Measurements from ENCODE around the gene SHB.

DNA sequence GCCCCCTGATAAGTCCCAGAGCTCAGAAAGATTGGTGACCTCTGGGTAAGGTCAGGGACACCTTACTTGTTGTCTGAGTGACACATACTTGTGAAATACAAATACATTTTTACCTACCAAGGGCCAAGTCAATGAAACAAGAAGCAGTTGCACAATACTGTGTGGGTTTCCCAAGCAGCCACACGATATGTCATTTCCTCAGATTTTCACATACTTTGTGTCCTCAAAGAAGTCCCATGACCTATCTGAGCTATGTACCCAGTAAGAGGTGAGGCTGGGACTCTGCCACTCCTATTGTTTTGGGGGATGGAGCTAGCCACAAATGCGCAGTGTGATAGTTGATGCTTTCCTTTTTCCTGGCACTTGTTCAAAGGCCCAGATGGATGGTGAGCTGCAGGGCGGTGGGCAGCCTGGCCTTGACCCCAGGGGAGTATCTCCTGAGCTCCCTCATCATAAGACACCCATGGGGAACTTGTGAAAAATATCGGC is 160.3 kb downstream of the SHB start:
- no peak for TF ChIP-seq POLR2A (IDR thresholded peaks at IDR 0.05)
- TF ChIP-seq, protein P1, sequence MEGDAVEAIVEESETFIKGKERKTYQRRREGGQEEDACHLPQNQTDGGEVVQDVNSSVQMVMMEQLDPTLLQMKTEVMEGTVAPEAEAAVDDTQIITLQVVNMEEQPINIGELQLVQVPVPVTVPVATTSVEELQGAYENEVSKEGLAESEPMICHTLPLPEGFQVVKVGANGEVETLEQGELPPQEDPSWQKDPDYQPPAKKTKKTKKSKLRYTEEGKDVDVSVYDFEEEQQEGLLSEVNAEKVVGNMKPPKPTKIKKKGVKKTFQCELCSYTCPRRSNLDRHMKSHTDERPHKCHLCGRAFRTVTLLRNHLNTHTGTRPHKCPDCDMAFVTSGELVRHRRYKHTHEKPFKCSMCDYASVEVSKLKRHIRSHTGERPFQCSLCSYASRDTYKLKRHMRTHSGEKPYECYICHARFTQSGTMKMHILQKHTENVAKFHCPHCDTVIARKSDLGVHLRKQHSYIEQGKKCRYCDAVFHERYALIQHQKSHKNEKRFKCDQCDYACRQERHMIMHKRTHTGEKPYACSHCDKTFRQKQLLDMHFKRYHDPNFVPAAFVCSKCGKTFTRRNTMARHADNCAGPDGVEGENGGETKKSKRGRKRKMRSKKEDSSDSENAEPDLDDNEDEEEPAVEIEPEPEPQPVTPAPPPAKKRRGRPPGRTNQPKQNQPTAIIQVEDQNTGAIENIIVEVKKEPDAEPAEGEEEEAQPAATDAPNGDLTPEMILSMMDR (IDR thresholded peaks at IDR 0.05): no peak
